ENCODE results near the gene CMTR1.
A peak's percentile ranks its signal among the peaks of the same experiment; 100 is the strongest.

The CMTR1 gene

GRCh38 chr6:37477191-37477590 lies 44.2 kb downstream of the CMTR1 start:
- Histone ChIP-seq H3K9me3 (ENCODE audit: severe bottlenecking) (no peaks in the 10 kb centered on the region), H3K4me1 (ENCODE audit: insufficient read depth, poor library complexity, severe bottlenecking) (peaks cover 10% of the 10 kb centered on the region), H3K36me3 (ENCODE audit: low read depth) (peaks cover 64% of the 10 kb centered on the region), H3K27me3 (ENCODE audit: insufficient read depth, poor library complexity, severe bottlenecking) (no peaks in the 10 kb centered on the region), H3K4me3 (ENCODE audit: severe bottlenecking) (no peak overlapping the region), H3K27ac (ENCODE audit: poor library complexity, severe bottlenecking) (no peak overlapping the region)
- DNase-seq (ENCODE audit: low spot score) (peak; percentile 19), ATAC-seq (ENCODE audit: low read depth) (no peak)
- no peak for TF ChIP-seq CTCF (IDR thresholded peaks at IDR 0.05; ENCODE audit: poor library complexity, severe bottlenecking)

DNA sequence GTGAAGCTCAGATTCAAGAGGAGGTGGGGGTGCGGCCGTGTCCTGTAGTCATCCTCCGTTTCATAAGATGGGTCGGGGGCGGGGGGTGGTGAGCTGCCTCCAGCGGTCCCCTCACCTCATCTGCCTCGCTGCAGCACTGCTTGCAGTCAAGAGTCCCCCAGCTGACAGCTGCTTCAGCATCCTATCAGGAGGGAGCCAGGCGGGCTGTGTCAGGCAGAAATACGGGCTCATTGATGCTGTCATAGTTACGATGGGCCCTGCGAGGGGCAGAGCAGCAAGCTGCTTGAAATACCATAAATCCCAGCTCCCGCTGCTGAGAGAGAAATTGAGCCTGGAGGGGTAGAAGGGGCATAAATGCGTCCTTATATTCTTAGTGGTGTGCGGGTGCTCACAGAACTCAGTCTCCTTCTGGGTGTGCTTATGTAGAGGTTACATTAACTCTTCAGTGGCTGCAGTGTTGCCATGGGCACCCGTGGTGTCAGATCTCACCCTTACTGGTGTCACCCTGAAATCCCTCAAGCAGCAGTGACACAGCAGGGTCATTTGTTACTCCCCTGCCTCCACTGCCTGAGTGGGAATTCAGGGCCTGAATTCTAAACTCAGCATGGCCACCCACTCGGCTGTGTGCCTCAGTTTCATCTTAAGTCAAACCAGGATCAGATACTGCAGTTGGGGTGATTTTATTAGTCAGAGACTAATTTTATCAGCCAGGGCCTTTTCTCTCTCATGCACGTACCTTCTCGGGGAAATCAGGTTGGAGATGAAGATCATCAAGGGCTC lies 44.8 kb downstream of the CMTR1 start:
- Histone ChIP-seq H3K4me3 (ENCODE audit: severe bottlenecking) (no peak overlapping the region), H3K9me3 (ENCODE audit: severe bottlenecking) (no peaks in the 10 kb centered on the region), H3K4me1 (ENCODE audit: insufficient read depth, poor library complexity, severe bottlenecking) (peaks cover 8% of the 10 kb centered on the region), H3K27ac (ENCODE audit: poor library complexity, severe bottlenecking) (no peak overlapping the region), H3K27me3 (ENCODE audit: insufficient read depth, poor library complexity, severe bottlenecking) (no peaks in the 10 kb centered on the region), H3K36me3 (ENCODE audit: low read depth) (peaks cover 58% of the 10 kb centered on the region)
- no peak for TF ChIP-seq CTCF (IDR thresholded peaks at IDR 0.05; ENCODE audit: poor library complexity, severe bottlenecking)
- ATAC-seq (ENCODE audit: low read depth) (no peak), DNase-seq (ENCODE audit: low spot score) (peak; percentile 29)

GRCh38 chr6:37478827-37479226 lies 45.8 kb downstream of the CMTR1 start:
- H3K4me3 ChIP-seq (ENCODE audit: severe bottlenecking) = no peak overlapping the region
- no peak for TF ChIP-seq CTCF (IDR thresholded peaks at IDR 0.05; ENCODE audit: poor library complexity, severe bottlenecking)
- H3K27me3 ChIP-seq (ENCODE audit: insufficient read depth, poor library complexity, severe bottlenecking) = no peaks in the 10 kb centered on the region
- peaks cover 57% of the 10 kb centered on the region for H3K36me3 ChIP-seq (ENCODE audit: low read depth)
- DNase-seq (ENCODE audit: low spot score) = peak; percentile 11
- H3K27ac ChIP-seq (ENCODE audit: poor library complexity, severe bottlenecking) = no peak overlapping the region
- no peak for ATAC-seq (ENCODE audit: low read depth)
- no peaks in the 10 kb centered on the region for H3K4me1 ChIP-seq (ENCODE audit: insufficient read depth, poor library complexity, severe bottlenecking)
- no peaks in the 10 kb centered on the region for H3K9me3 ChIP-seq (ENCODE audit: severe bottlenecking)

- no peaks in the 10 kb centered on the region for H3K9me3 ChIP-seq (ENCODE audit: severe bottlenecking)
Measured at GRCh38 chr6:37479266-37479854, 46.3 kb downstream of the CMTR1 start.

More at GRCh38 chr6:37479266-37479854, 46.3 kb downstream of the CMTR1 start:
- Histone ChIP-seq H3K4me1 (ENCODE audit: insufficient read depth, poor library complexity, severe bottlenecking) (no peaks in the 10 kb centered on the region), H3K36me3 (ENCODE audit: low read depth) (peaks cover 51% of the 10 kb centered on the region), H3K27me3 (ENCODE audit: insufficient read depth, poor library complexity, severe bottlenecking) (no peaks in the 10 kb centered on the region), H3K4me3 (ENCODE audit: severe bottlenecking) (no peak overlapping the region), H3K27ac (ENCODE audit: poor library complexity, severe bottlenecking) (no peak overlapping the region)
- DNase-seq (ENCODE audit: low spot score) (peak; percentile 30), ATAC-seq (ENCODE audit: low read depth) (no peak)
- no peak for TF ChIP-seq CTCF (IDR thresholded peaks at IDR 0.05; ENCODE audit: poor library complexity, severe bottlenecking)
